HG03103 (cell line): ENCODE results near the gene RAB5B.

Source experiments
- ATAC-seq: cut with Tn5 transposase; IDR thresholded peaks from one replicate; pipeline ENCODE4 v1.9.1; 2021; ENCODE audit warnings: low read depth; ENCODE audit not compliant: unreplicated experiment

RAB5B gene

GRCh38 chr12:56042843-56043242, 69.0 kb downstream of the RAB5B start:
- ATAC-seq = no peak
